Erythroblast (primary cell): ENCODE data around the gene BSDC1.
A peak's percentile ranks its signal among the peaks of the same experiment; 100 is the strongest.

Source experiments
- DNase-seq, 2 experiments: peaks; one replicate each; lab custom pipeline; 2025; lab: John Stamatoyannopoulos, UW
- GATA1 ChIP-seq: IDR thresholded peaks from 2 replicates; pipeline ENCODE4 v1.6.1; 2011; ENCODE audit warnings: low read depth, mild to moderate bottlenecking, control low read depth, low read length, moderate library complexity
- POLR2A ChIP-seq: IDR thresholded peaks from 2 replicates; pipeline ENCODE4 v1.6.1; 2011; ENCODE audit warnings: mild to moderate bottlenecking, low read length

The BSDC1 gene

GRCh38 chr1:32334864-32335534, 59.2 kb downstream of the BSDC1 start:
- TF ChIP-seq GATA1 (no peak), POLR2A (no peak)
- peak; percentile 63 to 71 for DNase-seq

GRCh38 chr1:32334274-32334861, 59.9 kb downstream of the BSDC1 start:
- no peak for DNase-seq
- no peak for TF ChIP-seq POLR2A
- no peak for TF ChIP-seq GATA1

DNA sequence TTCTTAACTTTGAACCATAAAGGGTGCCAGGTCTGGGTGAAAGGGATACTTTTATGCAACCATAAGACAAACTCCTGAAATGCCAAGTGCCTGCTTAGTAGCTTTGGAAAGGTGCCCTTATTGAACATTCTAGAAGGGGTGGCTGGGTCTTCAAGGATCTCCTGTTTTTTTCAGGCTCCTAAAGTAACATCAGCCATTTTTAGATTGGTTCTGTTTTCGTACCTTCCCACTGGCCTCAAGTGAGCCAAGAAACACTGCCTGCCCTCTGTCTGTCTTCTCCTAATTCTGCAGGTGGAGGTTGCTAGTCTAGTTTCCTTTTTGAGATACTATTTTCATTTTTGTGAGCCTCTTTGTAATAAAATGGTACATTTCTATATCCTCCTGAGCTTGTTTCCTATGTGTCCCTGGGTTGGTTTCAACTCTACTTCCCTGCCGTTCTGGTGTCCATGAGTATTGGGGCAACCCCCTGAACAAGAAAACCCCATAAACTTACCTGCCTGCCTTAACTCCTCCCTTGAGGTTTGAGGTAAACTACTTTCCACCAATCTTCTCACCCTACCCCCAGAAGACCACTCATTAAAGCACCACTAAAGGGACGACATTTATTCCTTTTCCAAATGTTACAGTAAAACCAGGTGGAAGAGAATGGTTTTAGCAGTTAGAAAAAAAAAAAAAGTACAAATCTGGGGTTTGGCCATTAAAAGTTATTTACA, 60.8 kb downstream of the BSDC1 start:
- TF ChIP-seq GATA1 (no peak), POLR2A (no peak)

GRCh38 chr1:32332290-32333079, 61.8 kb downstream of the BSDC1 start:
- no peak for DNase-seq
- TF ChIP-seq POLR2A = no peak
- TF ChIP-seq GATA1 = no peak

More for the DNA sequence above, 60.8 kb downstream of the BSDC1 start:
- no peak for DNase-seq

- DNase-seq = no peak
- no peak for TF ChIP-seq POLR2A
- no peak for TF ChIP-seq GATA1
Observed at GRCh38 chr1:32331549-32331948, 62.7 kb downstream of the BSDC1 start.

DNA sequence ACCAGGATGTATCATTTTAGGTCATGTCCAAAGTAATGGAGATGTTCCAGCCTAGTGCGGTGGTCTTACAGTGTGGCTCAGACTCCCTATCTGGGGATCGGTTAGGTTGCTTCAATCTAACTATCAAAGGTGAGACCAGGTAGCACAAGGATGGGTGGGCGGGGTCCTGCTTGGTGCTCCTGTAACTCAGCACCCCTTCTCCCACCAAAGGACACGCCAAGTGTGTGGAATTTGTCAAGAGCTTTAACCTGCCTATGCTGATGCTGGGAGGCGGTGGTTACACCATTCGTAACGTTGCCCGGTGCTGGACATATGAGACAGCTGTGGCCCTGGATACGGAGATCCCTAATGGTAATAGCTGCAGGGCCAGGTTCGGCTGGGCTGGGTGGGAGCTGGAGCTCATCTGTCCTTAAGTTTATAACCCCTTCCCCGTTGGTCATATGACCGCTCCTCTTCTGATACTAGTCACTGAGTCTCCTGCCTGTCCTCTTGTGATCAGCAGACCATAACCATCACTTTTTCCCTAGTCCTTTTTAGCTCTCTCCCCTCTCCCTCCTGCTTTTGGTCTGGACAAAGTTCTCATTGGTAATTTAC, 63.6 kb downstream of the BSDC1 start:
- DNase-seq = no peak
- TF ChIP-seq POLR2A = no peak
- no peak for TF ChIP-seq GATA1

DNA sequence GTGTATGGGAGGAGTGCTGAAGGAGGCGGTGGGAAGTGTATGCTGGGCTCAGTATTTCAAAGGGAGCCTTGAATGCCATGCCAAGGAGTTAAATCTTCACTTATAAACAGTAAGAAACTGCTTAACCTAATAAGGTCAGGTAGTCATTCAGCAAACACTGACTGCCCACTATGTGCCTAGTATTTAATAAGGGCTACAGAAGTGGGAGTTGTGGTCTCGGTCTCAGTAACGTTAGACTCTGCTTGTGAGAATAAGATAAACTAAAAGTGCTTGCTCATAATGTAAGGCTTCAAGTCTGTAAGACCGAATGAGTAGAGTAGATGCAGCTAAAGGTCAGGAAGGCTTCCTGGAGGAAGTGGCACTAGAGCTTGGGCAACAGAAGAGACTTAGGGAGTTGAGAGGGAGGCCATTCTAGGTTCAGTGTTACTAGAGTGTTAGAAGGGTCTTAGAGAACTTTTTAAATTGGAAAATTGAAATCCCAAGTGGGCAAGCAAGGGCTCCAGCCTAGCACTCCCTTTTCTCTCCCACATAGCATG, 64.2 kb downstream of the BSDC1 start:
- TF ChIP-seq POLR2A (no peak), GATA1 (no peak)
- DNase-seq = no peak

- no peak for TF ChIP-seq POLR2A
- TF ChIP-seq GATA1 = no peak
- DNase-seq = no peak
Observed at GRCh38 chr1:32327204-32327603, 67.0 kb downstream of the BSDC1 start.

DNA sequence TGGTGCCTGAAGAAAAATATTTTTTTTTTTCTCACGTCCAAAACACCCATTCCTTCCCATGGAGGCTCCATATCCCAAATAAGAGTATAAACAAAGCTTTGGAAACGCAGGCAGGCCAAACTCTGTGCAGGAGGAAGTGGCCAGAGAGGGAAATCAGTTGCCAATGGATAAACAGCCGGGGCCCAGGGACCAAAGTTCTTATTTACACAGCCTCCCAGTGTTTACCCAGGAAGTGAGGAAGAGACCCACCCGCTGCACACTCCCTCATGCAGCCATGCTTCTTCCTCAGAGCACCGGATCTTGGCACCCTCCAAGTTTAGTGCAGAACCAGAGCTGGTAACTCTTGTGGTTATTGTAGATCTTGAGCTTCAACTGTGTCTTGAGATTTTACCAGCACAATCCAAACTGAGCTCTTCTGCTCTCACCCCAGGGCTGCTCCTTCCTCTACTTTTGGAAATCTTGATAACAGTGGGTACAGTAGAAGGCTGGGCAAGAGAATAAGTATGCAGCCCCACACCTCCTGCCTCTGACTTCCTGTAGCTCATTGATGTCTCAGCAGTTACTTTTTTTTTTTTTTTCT, 72.4 kb downstream of the BSDC1 start:
- TF ChIP-seq GATA1 = no peak
- DNase-seq = no peak

DNA sequence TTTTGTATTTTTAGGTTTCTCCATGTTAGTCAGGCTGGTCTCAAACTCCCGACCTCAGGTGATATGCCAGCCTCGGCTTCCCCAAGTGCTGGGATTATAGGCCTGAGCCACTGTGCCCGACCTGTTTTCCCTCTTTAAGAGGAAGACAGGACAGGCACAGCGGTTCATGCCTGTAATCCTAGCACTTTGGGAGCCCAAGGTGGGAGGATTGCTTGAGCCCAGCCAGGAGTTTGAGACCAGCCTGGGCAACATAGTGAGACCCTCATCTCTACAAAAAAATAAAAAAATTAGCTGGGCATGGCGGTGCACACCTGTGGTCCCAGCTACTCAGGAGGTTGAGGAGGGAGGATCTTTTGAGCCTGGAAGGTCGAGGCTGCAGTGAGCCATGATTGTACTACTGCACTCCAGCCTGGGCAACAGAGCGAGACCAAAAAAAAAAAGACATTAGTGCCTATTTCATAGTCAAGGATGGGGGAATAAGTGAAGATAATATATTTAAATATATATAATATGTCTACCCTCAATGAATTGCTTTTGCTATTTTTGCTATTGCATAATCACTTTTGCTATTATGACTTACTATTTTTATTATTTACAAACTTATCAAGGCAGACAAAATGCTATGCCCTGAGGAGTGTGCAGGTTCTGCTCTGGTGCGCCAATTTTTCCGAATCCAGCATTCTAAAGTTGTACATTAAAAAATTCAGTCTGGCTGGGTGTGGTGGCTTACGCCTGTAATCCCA, 75.9 kb downstream of the BSDC1 start:
- no peak for TF ChIP-seq GATA1
- TF ChIP-seq POLR2A = no peak
- no peak for DNase-seq

GRCh38 chr1:32316903-32317277, 77.4 kb downstream of the BSDC1 start:
- no peak for DNase-seq
- no peak for TF ChIP-seq POLR2A
- TF ChIP-seq GATA1 = no peak
